DMS153 treated with DMSO at 0.1 percent for 48 hours (cell line): Measurements from ENCODE around the gene PEAK1.
"Not testable (repeated sequence)": the region's sequence is repeated elsewhere in the genome, so short reads cannot be mapped to it uniquely, and the experiment has no call there.

Source experiments
- DNase-seq: peaks from one replicate; lab custom pipeline; 2025; ENCODE audit not compliant: unreplicated experiment; lab: John Stamatoyannopoulos, UW

Gene PEAK1

DNA sequence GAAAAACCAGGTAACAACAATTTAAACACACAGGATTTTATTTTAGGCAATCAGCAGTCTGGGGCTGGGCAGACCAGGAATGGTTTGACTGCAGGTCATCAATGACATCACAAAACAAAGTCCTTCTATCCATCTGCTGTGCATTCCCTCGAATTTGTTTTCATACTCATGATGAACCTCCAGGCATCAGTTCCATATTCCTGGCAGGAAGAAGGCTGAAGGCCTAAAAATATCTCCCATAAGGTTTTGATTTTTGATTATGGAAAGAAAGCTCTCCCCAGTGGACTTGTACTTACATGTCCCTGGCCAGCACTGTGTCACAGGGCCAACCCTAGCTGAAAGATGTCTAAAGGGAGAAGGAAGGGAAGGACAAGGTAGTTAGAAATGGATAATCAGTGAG, 107.4 kb downstream of the PEAK1 start:
- DNase-seq: no peak

DNA sequence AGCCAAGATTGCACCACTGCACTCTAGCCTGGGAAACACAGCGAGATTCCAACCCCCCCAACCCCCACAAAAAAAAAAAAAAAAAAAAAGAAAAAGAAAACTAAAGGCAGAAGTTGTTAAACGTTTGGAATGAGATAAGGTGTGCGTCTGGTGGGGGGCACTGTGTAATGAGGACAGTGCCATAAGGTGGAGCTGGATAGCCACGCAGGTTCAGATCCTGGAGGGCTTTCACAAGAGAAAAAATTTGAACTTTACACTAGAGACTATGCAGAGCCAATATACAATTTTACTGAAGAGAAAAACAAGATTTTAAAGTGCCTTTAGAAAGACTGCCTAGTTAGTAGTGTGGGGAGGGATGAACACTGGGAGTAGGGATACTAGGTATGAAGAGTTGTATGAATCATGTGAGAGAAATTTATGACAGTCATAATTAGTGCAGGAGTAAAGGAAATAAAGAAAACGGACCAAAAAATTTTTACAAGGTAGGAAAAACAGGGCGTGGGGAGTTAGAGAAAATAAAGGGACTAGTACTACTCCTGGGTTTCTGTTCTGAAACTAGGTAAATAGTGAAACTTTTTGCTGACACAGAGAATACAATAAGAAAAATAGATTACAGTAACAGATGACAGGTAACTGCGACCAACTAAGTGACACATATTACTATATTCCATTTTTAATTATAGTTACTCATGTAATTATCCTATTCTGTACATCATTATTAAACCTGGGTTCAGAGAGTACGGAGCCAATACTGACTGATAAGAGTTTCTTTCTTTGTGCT, 108.1 kb downstream of the PEAK1 start:
- no peak for DNase-seq

- DNase-seq: no peak
These were observed 108.9 kb downstream of the PEAK1 start for GRCh38 chr15:77311020-77311419.

GRCh38 chr15:77309392-77309791, 110.5 kb downstream of the PEAK1 start:
- no peak for DNase-seq

DNA sequence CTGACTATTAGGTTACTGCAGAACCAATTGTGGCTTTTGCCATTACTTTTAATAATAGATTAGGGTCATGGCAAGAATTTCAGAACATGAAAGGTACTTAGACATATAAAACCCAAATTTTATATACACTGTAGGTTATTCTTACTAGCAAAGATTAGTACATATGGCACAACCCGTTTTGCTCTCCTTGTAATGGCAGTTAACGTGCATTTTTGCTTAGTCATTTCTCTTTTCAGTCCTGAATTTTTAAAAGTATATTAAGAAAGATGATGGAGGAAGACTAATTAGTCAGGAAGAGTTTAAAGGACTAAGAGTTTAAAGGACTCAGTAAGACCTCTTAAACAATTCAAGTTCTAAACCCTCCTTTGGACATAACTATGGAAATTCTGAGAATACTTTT, 114.0 kb downstream of the PEAK1 start:
- DNase-seq: no peak

DNA sequence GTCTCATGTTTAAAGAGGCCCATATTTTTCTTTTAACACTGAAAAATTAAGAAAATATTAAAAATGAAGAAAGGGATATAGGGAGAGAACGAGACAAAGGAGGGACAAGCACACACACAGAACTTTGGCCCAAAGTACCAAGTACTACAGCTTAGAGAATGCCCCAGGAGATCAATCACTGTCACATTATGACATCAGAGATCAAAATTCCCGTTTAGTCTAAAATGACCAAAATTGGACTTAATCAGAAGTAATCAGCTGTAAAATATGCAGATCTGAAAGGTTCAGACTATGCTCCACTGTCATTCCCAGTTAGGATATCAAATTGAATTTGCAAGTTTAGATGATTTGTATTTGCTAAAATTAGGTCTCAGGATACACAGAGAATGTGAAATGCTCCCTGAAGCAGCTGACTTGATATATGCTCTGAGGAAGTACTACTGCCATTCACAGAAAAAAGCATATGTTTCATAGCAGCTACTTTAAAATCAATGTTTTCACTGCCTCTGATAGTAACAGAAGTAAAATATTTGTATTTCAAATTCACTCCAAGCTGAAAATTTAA, 123.0 kb downstream of the PEAK1 start:
- DNase-seq: no peak

DNA sequence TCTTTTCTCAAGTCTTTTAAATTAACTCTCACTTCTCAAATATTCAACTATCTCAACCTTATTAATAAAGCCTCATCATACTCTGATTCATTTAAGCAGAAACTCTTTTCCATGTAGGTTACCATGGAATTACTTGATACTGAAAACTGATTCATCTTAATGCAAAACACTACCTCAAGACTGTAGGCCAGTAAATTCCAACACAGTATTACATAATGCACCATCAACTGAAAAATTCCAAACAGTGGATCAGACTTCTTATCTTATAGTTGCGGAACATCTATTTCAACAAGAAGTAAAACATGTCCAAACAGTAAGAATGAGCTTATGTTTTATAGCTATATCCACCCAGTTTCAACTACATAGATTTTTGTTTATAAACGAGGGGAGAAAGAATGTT, 124.5 kb downstream of the PEAK1 start:
- DNase-seq: no peak

GRCh38 chr15:77292969-77293558, 126.8 kb downstream of the PEAK1 start:
- DNase-seq: no peak

GRCh38 chr15:77291107-77291506, 128.8 kb downstream of the PEAK1 start:
- no peak for DNase-seq

GRCh38 chr15:77287385-77287784, 132.5 kb downstream of the PEAK1 start:
- no peak for DNase-seq

DNA sequence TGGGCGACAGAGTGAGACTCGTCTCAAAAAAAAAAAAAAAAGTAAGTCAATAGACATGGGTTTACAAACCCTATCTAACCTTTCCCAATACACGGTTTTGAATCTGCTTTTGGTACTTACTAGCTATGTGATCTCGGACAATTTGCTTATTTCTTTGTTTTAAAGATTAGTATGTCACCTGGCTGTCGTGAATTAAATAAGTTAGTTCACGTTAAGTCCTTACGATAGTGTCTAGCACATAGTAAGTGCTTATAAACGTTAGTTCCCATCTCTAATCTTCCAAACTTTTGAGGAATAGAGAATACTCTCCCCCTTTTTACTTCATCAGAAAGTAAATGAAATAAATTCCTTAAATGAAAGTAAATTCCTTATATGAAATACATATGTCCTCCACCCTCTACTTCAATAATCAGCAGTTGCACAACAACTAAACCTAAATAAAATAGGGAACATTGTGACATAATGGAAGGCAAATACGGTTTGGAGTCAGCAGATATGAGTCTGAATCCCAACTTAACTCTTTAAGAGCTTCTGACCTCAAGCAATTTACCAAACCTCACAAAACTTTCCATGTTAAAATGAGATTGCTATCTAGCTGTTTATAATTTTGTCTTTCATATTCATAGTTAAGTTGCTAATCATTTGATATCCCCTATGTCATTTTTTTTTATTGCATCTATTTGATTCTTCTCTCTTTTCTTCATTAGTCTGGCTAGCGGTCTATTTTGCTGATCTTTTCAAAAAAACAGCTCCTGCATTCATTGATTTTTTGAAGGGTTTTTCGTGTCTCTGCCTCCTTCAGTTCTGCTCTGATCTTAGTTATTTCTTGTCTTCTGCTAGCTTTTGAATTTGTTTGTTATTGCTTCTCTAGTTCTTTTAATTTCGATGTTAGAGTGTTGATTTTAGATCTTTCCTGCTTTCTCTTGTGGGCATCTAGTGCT, 134.6 kb downstream of the PEAK1 start:
- DNase-seq: no peak

DNA sequence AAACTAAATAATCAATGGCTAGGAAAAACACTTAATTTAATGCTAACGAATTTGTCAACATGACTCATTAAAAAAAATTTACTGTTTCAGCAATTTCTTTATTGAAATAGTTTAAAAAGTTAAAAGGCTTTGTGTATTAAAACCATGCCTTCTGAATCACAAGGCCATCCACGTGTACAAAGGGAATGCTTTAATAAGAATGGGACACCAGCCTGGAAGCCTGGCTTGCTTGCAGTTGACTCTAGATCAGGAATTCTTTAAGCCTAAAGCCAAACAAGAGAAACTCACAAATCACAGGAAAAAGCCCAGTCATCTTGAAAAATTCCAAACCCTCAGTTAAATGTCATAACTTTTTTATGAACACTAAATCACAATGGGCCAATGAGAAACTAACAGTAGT, 137.6 kb downstream of the PEAK1 start:
- no peak for DNase-seq

DNA sequence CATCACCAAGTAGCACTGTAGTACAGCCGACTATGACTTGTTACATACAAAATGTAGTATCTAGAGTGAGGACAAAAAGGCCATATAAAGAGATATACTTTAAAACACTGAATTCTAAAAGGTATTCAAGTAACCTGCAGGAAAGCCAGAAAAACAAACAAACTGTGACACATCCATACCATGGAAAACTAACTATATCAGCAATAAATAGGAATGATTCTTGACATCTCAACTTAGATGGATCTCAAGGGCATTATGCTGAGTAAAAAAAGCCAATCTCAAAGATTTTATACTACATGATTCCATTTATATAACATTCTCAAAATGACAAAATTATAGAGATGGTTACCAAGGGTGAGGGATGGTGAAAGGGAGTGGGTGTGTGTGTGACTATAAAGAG, 143.0 kb downstream of the PEAK1 start:
- DNase-seq: no peak

DNA sequence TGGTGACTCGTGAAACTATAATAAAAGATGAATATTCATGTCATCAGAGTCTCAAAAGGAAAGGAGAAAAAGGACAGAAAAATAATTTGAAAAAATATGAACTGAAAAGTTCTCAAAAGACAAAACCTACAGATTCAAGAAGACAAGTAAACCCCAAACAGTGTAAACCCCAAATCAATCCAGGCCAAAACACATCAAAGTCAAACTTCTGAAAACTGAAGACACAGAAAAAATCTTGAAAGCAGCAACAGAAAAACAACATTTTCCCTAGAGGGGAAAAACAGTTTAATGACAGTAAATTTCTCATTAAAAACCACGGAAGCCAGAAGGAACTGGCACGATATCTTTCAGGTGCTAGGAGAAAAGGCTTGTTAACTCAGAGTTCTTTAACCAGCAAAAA, 143.8 kb downstream of the PEAK1 start:
- no peak for DNase-seq

DNA sequence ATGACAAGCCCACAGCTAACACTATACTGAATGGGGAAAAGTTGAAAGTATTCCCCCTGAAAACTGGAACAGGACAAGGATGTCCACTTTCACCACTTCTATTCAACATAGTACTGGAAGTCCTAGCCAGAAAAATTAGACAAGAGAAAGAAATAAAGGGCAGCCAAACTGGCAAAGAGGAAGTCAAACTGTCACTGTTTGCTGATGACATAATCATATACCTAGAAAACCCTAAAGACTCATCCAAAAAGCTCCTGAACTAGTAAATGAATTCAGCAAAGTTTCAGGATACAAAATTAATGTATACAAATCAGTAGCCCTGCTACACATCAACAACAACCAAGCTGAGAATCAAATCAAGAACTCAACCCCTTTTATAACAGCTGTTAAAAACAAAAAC, 146.8 kb downstream of the PEAK1 start:
- DNase-seq: not testable (repeated sequence)

DNA sequence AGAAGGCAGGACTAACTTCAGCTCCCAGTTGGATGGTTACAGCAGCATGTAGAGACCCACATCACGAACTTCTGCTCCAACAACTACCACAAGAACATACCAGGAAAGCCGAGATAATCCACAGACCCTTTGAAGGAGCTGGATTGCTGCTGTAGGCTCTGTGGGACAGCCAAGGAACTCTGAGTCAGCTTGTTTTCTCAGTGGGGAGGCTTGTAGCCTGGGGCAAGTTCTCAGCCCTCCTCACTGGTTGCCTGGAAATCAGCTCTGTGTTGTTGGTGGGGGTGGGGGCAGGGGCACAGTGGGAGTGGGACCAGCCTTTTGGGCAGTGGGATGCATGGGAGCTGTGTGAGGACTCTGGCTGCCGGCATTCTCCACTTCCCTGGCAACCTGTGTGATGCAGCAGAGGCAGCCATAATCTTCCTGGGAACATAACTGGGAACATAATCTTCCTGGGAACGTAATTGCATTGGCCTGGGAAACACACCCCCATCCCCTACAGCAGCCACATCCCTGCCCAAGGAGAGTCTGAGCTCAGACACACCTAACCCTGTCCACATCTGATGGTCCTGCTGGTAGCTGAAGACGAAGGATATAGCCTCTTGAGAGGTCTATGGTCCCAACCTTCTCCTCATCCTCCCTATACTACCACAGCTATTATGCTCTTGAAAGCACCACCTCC, 153.1 kb downstream of the PEAK1 start:
- no peak for DNase-seq

DNA sequence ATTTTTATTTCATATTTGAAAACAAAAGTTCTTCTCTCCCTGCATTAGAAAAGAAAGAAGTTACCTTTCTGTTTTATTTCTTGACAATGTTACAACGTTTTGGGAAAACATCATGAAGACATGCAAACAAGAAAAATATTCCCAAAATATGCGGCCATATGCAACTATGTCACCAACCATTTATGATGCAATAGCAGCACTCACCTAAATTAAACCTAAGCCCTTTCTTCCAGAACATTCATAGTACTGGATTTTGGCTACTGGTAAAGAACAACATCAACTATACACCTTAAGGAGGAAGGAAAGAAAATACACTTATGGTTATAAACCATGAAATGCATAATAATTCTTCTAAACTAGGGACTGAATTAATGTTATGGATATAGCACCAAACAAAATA, 164.5 kb downstream of the PEAK1 start:
- no peak for DNase-seq

DNA sequence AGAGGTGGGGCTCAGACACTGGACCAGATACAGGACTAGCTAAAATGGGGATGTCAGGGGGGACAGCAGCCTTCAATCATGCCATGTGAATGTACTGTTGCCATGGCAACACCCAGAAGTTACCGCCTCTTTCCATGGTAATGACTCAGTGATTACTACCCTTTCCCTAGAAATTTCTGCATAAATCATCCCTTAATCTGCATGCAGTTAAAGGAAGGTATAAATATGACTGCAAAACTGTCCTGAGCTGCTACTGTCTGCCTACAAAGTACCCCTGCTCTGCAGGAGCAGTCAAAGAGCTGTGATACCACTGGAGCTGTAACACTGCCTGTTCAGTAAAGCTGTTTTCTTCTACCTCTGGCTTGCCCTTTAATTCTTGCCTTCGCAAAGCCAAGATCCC, 168.2 kb downstream of the PEAK1 start:
- DNase-seq: no peak

- no peak for DNase-seq
These were observed 172.8 kb downstream of the PEAK1 start for GRCh38 chr15:77247116-77247515.

DNA sequence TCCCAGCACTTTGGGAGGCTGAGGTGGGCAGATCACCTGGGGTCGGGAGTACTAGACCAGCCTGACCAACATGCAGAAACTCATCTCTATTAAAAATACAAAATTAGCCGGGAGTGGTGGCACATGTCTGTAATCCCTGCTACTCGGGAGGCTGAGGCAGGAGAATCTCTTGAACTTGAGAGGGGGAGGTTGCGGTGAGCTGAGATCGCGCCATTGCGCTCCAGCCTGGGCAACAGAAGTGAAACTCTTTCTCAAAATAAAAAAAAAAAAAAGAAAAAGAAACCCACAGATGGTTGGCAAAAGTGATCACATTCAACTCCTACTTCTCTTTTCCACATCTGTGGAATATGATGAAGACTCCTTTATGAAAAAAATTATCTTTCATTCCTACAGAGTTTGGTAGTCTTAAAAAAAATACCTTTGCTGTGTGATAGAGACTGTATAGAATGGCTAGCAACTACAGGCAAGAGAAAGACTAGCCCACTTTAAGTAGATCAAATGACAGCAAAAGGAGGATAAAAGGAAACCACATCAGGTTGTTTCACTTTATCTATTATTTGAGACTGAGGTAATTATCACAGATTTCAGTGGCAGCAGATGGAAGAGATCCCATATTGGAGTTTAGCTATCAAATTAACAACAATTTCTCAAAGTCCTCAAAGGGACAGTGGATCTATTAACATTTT, 176.0 kb downstream of the PEAK1 start:
- no peak for DNase-seq
